WTC11 (cell line): ENCODE results near the gene CPNE4.

Experiments used
- NR3C1 ChIP-seq: sonication (generic); formaldehyde crosslinking; conservative IDR thresholded peaks from 2 replicates; pipeline ENCODE4 v1.8.1; 2023; ENCODE audit warnings: low read depth, mild to moderate bottlenecking, missing genetic modification reagents
- SMAD4 ChIP-seq: sonication (generic); formaldehyde crosslinking; IDR thresholded peaks from 2 replicates; pipeline ENCODE4 v1.8.0; 2022; ENCODE audit warnings: mild to moderate bottlenecking, missing genetic modification reagents
- TF ChIP-seq, protein P1 (sequence below): fragments of 250-450 bp; sonication (Bioruptor Pico); IDR thresholded peaks from 2 replicates; pipeline ENCODE4 v2.1.2; 2022; ENCODE audit warnings: mild to moderate bottlenecking, moderate library complexity
- TF ChIP-seq, protein P2 (sequence below): sonication (generic); formaldehyde crosslinking; IDR thresholded peaks from 2 replicates; pipeline ENCODE4 v1.8.0; 2022; ENCODE audit warnings: mild to moderate bottlenecking, missing genetic modification reagents

DNA sequence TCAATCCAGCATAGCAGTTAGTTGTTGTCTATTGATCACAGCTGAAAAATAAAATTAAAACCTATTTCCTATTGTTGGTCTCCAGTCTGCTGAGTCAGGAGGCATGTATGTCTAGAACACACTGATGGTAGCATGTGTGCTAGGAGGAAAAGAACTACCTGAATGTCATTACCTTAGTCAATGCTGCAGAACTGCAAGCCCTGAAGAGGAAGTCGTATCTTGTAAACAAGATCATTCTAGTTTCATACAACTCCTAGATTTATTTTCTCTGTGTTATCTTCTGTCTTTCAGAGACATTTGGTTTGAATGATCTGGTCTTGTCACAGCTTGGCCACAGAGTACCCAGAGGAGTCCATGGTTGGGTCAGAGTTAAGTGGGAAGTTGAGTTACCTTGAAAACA is 422.1 kb downstream of the CPNE4 start:
- TF ChIP-seq, protein P1, sequence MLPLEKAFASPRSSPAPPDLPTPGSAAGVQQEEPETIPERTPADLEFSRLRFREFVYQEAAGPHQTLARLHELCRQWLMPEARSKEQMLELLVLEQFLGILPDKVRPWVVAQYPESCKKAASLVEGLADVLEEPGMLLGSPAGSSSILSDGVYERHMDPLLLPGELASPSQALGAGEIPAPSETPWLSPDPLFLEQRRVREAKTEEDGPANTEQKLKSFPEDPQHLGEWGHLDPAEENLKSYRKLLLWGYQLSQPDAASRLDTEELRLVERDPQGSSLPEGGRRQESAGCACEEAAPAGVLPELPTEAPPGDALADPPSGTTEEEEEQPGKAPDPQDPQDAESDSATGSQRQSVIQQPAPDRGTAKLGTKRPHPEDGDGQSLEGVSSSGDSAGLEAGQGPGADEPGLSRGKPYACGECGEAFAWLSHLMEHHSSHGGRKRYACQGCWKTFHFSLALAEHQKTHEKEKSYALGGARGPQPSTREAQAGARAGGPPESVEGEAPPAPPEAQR = no peak
- TF ChIP-seq NR3C1 = no peak
- no peak for TF ChIP-seq SMAD4
- TF ChIP-seq, protein P2, sequence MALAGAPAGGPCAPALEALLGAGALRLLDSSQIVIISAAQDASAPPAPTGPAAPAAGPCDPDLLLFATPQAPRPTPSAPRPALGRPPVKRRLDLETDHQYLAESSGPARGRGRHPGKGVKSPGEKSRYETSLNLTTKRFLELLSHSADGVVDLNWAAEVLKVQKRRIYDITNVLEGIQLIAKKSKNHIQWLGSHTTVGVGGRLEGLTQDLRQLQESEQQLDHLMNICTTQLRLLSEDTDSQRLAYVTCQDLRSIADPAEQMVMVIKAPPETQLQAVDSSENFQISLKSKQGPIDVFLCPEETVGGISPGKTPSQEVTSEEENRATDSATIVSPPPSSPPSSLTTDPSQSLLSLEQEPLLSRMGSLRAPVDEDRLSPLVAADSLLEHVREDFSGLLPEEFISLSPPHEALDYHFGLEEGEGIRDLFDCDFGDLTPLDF = no peak
